ENCODE data around the gene SGK1. TPM values are rescaled to one million over a fixed set of nuclear protein-coding genes. Genes with fewer than 3 reads are reported as not detected.

Gene SGK1
- total and polyA plus RNA-seq, 2 donors (not counting 1 experiment from before 2014, with no cell fraction given), result 37.3 to 57.8 TPM

DNA sequence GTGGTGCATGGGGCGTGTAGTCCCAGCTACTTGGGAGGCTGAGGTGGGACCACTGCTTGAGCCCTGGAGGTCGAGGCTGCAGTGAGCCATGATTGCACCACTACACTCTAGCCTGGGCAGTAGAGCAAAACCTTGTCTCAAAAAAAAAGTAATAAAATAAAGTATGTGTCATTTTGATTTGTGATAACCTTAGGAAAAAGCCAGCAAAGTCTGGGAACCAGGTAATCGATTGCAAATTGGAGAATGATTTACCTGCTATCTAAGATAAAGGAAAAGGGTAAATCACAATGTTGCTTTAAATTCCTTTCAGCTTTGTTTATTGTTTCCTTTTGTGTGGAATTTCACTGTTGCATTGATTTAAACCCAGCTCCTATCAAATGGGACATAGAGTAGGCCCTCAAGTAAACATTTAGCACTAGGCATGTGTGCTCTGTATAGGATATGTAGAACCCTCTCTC lies 59.0 kb downstream of the SGK1 start:
- TF ChIP-seq, protein P1, sequence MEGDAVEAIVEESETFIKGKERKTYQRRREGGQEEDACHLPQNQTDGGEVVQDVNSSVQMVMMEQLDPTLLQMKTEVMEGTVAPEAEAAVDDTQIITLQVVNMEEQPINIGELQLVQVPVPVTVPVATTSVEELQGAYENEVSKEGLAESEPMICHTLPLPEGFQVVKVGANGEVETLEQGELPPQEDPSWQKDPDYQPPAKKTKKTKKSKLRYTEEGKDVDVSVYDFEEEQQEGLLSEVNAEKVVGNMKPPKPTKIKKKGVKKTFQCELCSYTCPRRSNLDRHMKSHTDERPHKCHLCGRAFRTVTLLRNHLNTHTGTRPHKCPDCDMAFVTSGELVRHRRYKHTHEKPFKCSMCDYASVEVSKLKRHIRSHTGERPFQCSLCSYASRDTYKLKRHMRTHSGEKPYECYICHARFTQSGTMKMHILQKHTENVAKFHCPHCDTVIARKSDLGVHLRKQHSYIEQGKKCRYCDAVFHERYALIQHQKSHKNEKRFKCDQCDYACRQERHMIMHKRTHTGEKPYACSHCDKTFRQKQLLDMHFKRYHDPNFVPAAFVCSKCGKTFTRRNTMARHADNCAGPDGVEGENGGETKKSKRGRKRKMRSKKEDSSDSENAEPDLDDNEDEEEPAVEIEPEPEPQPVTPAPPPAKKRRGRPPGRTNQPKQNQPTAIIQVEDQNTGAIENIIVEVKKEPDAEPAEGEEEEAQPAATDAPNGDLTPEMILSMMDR (IDR thresholded peaks at IDR 0.05), result no peak
- no peak for TF ChIP-seq EZH2 (IDR thresholded peaks at IDR 0.05; ENCODE audit: borderline replicate concordance, insufficient read depth, low read depth, low read length, poor library complexity, severe bottlenecking)
- Histone ChIP-seq H3K4me1 (ENCODE audit: control insufficient read depth in 2 of 2, insufficient read depth in 2 of 2, low read length in 2 of 2) (no peaks in the 10 kb centered on the region), H2AFZ (ENCODE audit: insufficient read depth, low read depth, low read length, poor library complexity, severe bottlenecking) (no peak overlapping the region), H3K79me2 (ENCODE audit: control insufficient read depth, insufficient read depth, low read length) (no peaks in the 10 kb centered on the region), H3K4me2 (replicated peaks; ENCODE audit: low read depth, low read length, poor library complexity, severe bottlenecking) (no peak overlapping the region), H3K27ac (ENCODE audit: low read length in 2 of 2) (no peak overlapping the region), H3K9ac (ENCODE audit: low read length) (no peak overlapping the region), H3K36me3 (replicated peaks in 1 of 2; ENCODE audit: control extremely low read depth in 1 of 2, control insufficient read depth in 1 of 2, extremely low read depth in 1 of 2, insufficient read depth in 2 of 2, low read length in 1 of 2) (no peaks in the 10 kb centered on the region), H3K27me3 (replicated peaks in 1 of 4; ENCODE audit: control extremely low read depth in 1 of 4, control insufficient read depth in 3 of 4, insufficient read depth in 4 of 4, low read length in 3 of 4) (no peaks in the 10 kb centered on the region), H3K4me3 (ENCODE audit: control extremely low read depth in 1 of 5, extremely low read depth in 1 of 5, insufficient read depth in 1 of 5, low read depth in 2 of 5, low read length in 4 of 5) (no peak overlapping the region), H3K9me3 (ENCODE audit: control extremely low read depth in 1 of 3, control insufficient read depth in 2 of 3, insufficient read depth in 1 of 3, low read length in 2 of 3) (no peaks in the 10 kb centered on the region), H4K20me1 (ENCODE audit: control insufficient read depth, insufficient read depth, low read length, poor library complexity, severe bottlenecking) (no peaks in the 10 kb centered on the region)
- Mint-ChIP-seq H3K4me3 (no peak overlapping the region), H3K9me3 (ENCODE audit: insufficient read depth) (no peaks in the 10 kb centered on the region), H3K27me3 (no peaks in the 10 kb centered on the region), H3K27ac (no peak overlapping the region), H3K4me1 (no peaks in the 10 kb centered on the region)
- CTCF ChIA-PET, result no interaction called here
- WGBS (ENCODE audit: insufficient coverage), result 100% methylated on average over 1 of the region's 3 CpGs
- no peak for ATAC-seq (ENCODE audit: low read depth)
- intact Hi-C loops (cut with micrococcal nuclease), result no loop called here
- no peak for DNase-seq
- POLR2A ChIA-PET, result no interaction called here

DNA sequence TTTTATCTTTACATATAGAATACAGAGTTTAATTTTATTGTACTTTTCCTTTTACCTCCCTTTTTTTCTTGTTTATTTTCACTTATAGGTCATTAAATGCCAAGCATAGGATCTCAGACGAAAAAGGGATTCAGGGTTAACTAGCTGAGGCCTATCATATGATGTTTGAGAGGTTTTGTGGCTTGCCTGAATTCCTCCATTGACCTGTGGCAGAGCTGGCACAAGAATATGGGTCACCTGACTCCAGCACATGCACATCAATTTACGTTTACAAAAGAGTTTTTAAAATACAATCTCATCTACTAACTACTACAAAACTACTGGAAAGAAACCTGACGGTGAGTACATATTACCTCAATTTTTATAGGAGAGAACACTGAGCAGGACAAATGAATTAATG lies 60.4 kb downstream of the SGK1 start:
- H3K9me3 ChIP-seq (ENCODE audit: control extremely low read depth in 1 of 3, control insufficient read depth in 2 of 3, insufficient read depth in 1 of 3, low read length in 2 of 3), result no peaks in the 10 kb centered on the region
- H3K9ac ChIP-seq (ENCODE audit: low read length), result no peak overlapping the region
- no peaks in the 10 kb centered on the region for H4K20me1 ChIP-seq (ENCODE audit: control insufficient read depth, insufficient read depth, low read length, poor library complexity, severe bottlenecking)
- ATAC-seq (ENCODE audit: low read depth), result no peak
- Mint-ChIP-seq H3K4me3 (no peak overlapping the region), H3K9me3 (ENCODE audit: insufficient read depth) (no peaks in the 10 kb centered on the region), H3K27me3 (no peaks in the 10 kb centered on the region), H3K4me1 (no peaks in the 10 kb centered on the region), H3K27ac (no peak overlapping the region)
- no CpG with 5 or more reads among the region's 3 CpGs for WGBS (ENCODE audit: insufficient coverage)
- no peak for DNase-seq
- intact Hi-C loops (cut with micrococcal nuclease), result no loop called here
- H3K36me3 ChIP-seq (replicated peaks in 1 of 2; ENCODE audit: control extremely low read depth in 1 of 2, control insufficient read depth in 1 of 2, extremely low read depth in 1 of 2, insufficient read depth in 2 of 2, low read length in 1 of 2), result no peaks in the 10 kb centered on the region
- H3K27me3 ChIP-seq (replicated peaks in 1 of 4; ENCODE audit: control extremely low read depth in 1 of 4, control insufficient read depth in 3 of 4, insufficient read depth in 4 of 4, low read length in 3 of 4), result no peaks in the 10 kb centered on the region
- no peak for TF ChIP-seq EZH2 (IDR thresholded peaks at IDR 0.05; ENCODE audit: borderline replicate concordance, insufficient read depth, low read depth, low read length, poor library complexity, severe bottlenecking)
- TF ChIP-seq, protein P1 (IDR thresholded peaks at IDR 0.05), result no peak
- no peaks in the 10 kb centered on the region for H3K79me2 ChIP-seq (ENCODE audit: control insufficient read depth, insufficient read depth, low read length)
- no peak overlapping the region for H3K4me3 ChIP-seq (ENCODE audit: control extremely low read depth in 1 of 5, extremely low read depth in 1 of 5, insufficient read depth in 1 of 5, low read depth in 2 of 5, low read length in 4 of 5)
- no peaks in the 10 kb centered on the region for H3K4me1 ChIP-seq (ENCODE audit: control insufficient read depth in 2 of 2, insufficient read depth in 2 of 2, low read length in 2 of 2)
- no peak overlapping the region for H3K4me2 ChIP-seq (replicated peaks; ENCODE audit: low read depth, low read length, poor library complexity, severe bottlenecking)
- H2AFZ ChIP-seq (ENCODE audit: insufficient read depth, low read depth, low read length, poor library complexity, severe bottlenecking), result no peak overlapping the region
- ChIA-PET POLR2A (no interaction called here), CTCF (no interaction called here)
- H3K27ac ChIP-seq (ENCODE audit: low read length in 2 of 2), result no peak overlapping the region
